H9 (cell line): ENCODE measurements around the gene FBXO42. TPM values are rescaled to one million over a fixed set of nuclear protein-coding genes. Genes with fewer than 3 reads are reported as not detected.
A peak's percentile ranks its signal among the peaks of the same experiment; 100 is the strongest.
"Not testable (repeated sequence)": the region's sequence is repeated elsewhere in the genome, so short reads cannot be mapped to it uniquely, and the experiment has no call there.

Source experiments
- DNase-seq: peaks from one replicate; pipeline ENCODE4 v3.0.0-alpha.2; 2017
- H2AFZ ChIP-seq: one replicate; pipeline ENCODE4 v1.6.1; 2013; ENCODE audit warnings: mild to moderate bottlenecking, low read length, control low read depth, moderate library complexity
- H2AK5ac ChIP-seq: 2 replicates; pipeline ENCODE4 v1.6.1; 2013; ENCODE audit warnings: low read length, control low read depth, mixed read lengths; ENCODE audit not compliant: insufficient read length
- H2BK120ac ChIP-seq: one replicate; pipeline ENCODE4 v1.6.1; 2013; ENCODE audit warnings: low read depth, mild to moderate bottlenecking, low read length, control low read depth, inconsistent platforms; ENCODE audit not compliant: poor library complexity, severe bottlenecking
- H2BK12ac ChIP-seq: 2 replicates; pipeline ENCODE4 v1.6.1; 2013; ENCODE audit warnings: low read length, control low read depth, mixed read lengths, low read depth; ENCODE audit not compliant: insufficient read length
- H2BK15ac ChIP-seq: 2 replicates; pipeline ENCODE4 v1.6.1; 2013; ENCODE audit warnings: low read depth, low read length, control low read depth
- H2BK20ac ChIP-seq: one replicate; pipeline ENCODE4 v1.6.1; 2013; ENCODE audit warnings: low read depth, mild to moderate bottlenecking, low read length, control low read depth, inconsistent platforms; ENCODE audit not compliant: poor library complexity, severe bottlenecking
- H2BK5ac ChIP-seq: 2 replicates; pipeline ENCODE4 v1.6.1; 2013; ENCODE audit warnings: low read length, control low read depth, mixed read lengths; ENCODE audit not compliant: insufficient read length
- H3K14ac ChIP-seq: 2 replicates; pipeline ENCODE4 v1.6.1; 2013; ENCODE audit warnings: low read length, control low read depth; ENCODE audit not compliant: insufficient read depth
- H3K18ac ChIP-seq: 2 replicates; pipeline ENCODE4 v1.6.1; 2013; ENCODE audit warnings: low read depth, mild to moderate bottlenecking, mixed read lengths, low read length, control low read depth; ENCODE audit not compliant: insufficient read length
- H3K23ac ChIP-seq: 2 replicates; pipeline ENCODE4 v1.6.1; 2013; ENCODE audit warnings: low read length, control low read depth, mixed read lengths, low read depth; ENCODE audit not compliant: insufficient read length
- H3K23me2 ChIP-seq: 2 replicates; pipeline ENCODE4 v1.6.1; 2013; ENCODE audit warnings: low read depth, mild to moderate bottlenecking, mixed read lengths, low read length, control low read depth; ENCODE audit not compliant: insufficient read length, poor library complexity, severe bottlenecking
- H3K27ac ChIP-seq: 2 replicates; pipeline ENCODE4 v1.5.1; 2013; ENCODE audit warnings: low read length, control low read depth, mixed read lengths, low read depth; ENCODE audit not compliant: insufficient read length
- H3K27me3 ChIP-seq: 2 replicates; pipeline ENCODE4 v1.6.1; 2013; ENCODE audit warnings: low read length, control low read depth, inconsistent platforms; ENCODE audit not compliant: insufficient read depth
- H3K4ac ChIP-seq: 2 replicates; pipeline ENCODE4 v1.6.1; 2013; ENCODE audit warnings: low read depth, mild to moderate bottlenecking, control low read depth, inconsistent platforms, low read length, moderate library complexity
- H3K4me1 ChIP-seq: 2 replicates; pipeline ENCODE4 v1.6.1; 2013; ENCODE audit warnings: low read length, control low read depth, inconsistent platforms; ENCODE audit not compliant: insufficient read depth
- H3K4me2 ChIP-seq: 2 replicates; pipeline ENCODE4 v1.6.1; 2013; ENCODE audit warnings: low read length, control low read depth, mixed read lengths; ENCODE audit not compliant: insufficient read length, insufficient read depth
- H3K56ac ChIP-seq: 2 replicates; pipeline ENCODE4 v1.6.1; 2013; ENCODE audit warnings: low read depth, mild to moderate bottlenecking, mixed read lengths, low read length, control low read depth; ENCODE audit not compliant: insufficient read length
- H3K79me1 ChIP-seq: 2 replicates; pipeline ENCODE4 v1.6.1; 2013; ENCODE audit warnings: low read depth, mild to moderate bottlenecking, moderate library complexity, low read length, control low read depth, inconsistent platforms; ENCODE audit not compliant: insufficient read depth, poor library complexity, severe bottlenecking
- H3K79me2 ChIP-seq: 2 replicates; pipeline ENCODE4 v1.6.1; 2013; ENCODE audit warnings: low read length, control low read depth, inconsistent platforms; ENCODE audit not compliant: insufficient read depth
- H3K9ac ChIP-seq: 2 replicates; pipeline ENCODE4 v1.6.1; 2013; ENCODE audit warnings: low read length, control low read depth, mixed read lengths; ENCODE audit not compliant: insufficient read length; ENCODE audit errors: extremely low read depth
- H3K9me3 ChIP-seq: one replicate; pipeline ENCODE4 v1.6.1; 2013; ENCODE audit warnings: low read depth, low read length, inconsistent platforms; ENCODE audit not compliant: control insufficient read depth
- H3T11ph ChIP-seq: one replicate; pipeline ENCODE4 v1.6.1; 2013; ENCODE audit warnings: mild to moderate bottlenecking, low read length, control low read depth, inconsistent platforms
- H4K20me1 ChIP-seq: one replicate; pipeline ENCODE4 v1.6.1; 2013; ENCODE audit not compliant: control insufficient read depth, insufficient read length, insufficient read depth
- H4K5ac ChIP-seq: 2 replicates; pipeline ENCODE4 v1.6.1; 2013; ENCODE audit warnings: low read depth, mild to moderate bottlenecking, mixed read lengths, low read length, control low read depth; ENCODE audit not compliant: insufficient read length
- H4K8ac ChIP-seq: replicated peaks from 2 replicates; pipeline ENCODE4 v1.6.1; 2013; ENCODE audit warnings: low read length, control low read depth, mixed read lengths, low read depth; ENCODE audit not compliant: insufficient read length
- H4K91ac ChIP-seq: 2 replicates; pipeline ENCODE4 v1.6.1; 2013; ENCODE audit warnings: low read depth, mild to moderate bottlenecking, moderate library complexity, mixed read lengths, low read length, control low read depth; ENCODE audit not compliant: insufficient read length
- H3K27ac Mint-ChIP-seq, 3 experiments: 2 replicates in 2 of 3; 3 replicates in 1 of 3; pipeline ENCODE4 v1.8.0; 2020 to 2021; ENCODE audit warnings: mixed read lengths in 3 of 3, mild to moderate bottlenecking in 1 of 3, moderate library complexity in 1 of 3
- H3K27me3 Mint-ChIP-seq: 2 replicates; pipeline ENCODE4 v1.8.0; 2021; ENCODE audit warnings: low read depth, mild to moderate bottlenecking, moderate library complexity, mixed read lengths
- H3K36me3 Mint-ChIP-seq, 3 experiments: 2 replicates in 2 of 3; 3 replicates in 1 of 3; pipeline ENCODE4 v1.8.0; 2020 to 2021; ENCODE audit warnings: low read depth in 3 of 3, mixed read lengths in 3 of 3; ENCODE audit not compliant: insufficient read depth in 1 of 3
- H3K4me1 Mint-ChIP-seq, 2 experiments: 2 replicates each; pipeline ENCODE4 v1.8.0; 2020; ENCODE audit warnings: mixed read lengths in 2 of 2
- H3K4me3 Mint-ChIP-seq, 2 experiments: 2 replicates in 1 of 2; 3 replicates in 1 of 2; pipeline ENCODE4 v1.8.0; 2020 to 2021; ENCODE audit warnings: mild to moderate bottlenecking in 2 of 2, mixed read lengths in 2 of 2, moderate library complexity in 1 of 2
- H3K9me3 Mint-ChIP-seq, 2 experiments: 2 replicates in 1 of 2; 3 replicates in 1 of 2; pipeline ENCODE4 v1.8.0; 2020; ENCODE audit warnings: mild to moderate bottlenecking in 2 of 2, mixed read lengths in 2 of 2, moderate library complexity in 1 of 2
- WGBS: extraction: QIAGEN DNeasy Blood & Tissue Kit; methylation state at CpG from one replicate; pipeline ENCODE4 v1.1.7; 2013; ENCODE audit warnings: missing lambda C conversion rate, low lambda C conversion rate, mixed read lengths; ENCODE audit not compliant: insufficient read length; ENCODE audit errors: extremely low coverage; 5-methylcytosine and 5-hydroxymethylcytosine counted together
- total RNA-seq: library from RNA; stranded (reverse); gene quantifications from 2 replicates; pipeline ENCODE4 v1.2.1, GENCODE V29; 2021
- TF ChIP-seq, protein P1 (sequence below): fragments of 200-600 bp; sonication (generic); conservative IDR thresholded peaks from 3 replicates; pipeline ENCODE4 v1.8.0; 2021; ENCODE audit warnings: antibody characterized with exemption, mild to moderate bottlenecking

The FBXO42 gene
- total RNA-seq, 1 experiment from 2014 or later: 17.4 TPM

DNA sequence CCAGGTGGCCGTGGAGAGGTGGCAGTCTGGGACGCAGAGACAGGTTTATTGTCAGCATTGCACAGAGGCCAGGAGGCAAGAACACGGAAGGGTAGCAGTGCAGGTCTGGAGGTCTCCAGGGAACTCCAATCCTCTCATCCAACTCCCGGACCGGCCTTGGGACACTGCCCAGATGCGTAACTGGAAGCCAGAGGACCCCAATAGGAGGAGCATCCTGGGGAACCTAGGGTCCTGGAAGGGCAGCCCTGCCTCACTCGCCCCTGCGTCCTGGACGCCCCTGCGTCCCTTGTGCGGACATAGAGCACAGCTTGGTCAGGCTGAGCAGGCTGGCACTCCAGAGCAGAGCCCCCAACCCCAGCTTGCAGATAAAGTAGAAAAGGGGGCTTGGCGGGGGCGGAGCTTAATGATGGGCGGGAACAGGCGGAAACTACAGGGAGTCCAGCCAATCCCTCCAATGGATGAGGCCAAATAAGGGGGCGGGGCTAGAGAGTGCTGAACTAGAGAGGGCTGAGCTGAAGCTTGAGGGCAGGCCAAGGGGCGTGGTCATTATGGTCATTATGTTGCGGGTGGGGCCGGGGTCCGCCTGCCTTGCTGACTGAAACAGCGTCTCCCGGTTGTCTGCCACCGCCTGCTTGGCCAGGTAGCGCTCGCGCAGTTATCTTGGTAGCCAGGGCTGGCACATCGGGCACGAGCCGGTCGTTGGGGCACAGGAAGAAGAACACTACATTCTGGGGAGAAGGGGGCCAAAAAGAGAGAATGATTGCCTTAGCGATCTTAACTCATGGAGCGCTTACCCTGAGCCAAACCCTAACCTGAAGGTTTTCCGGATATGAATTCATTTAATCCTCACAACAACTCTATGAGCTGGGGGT is 136.2 kb downstream of the FBXO42 start:
- H3K14ac ChIP-seq: no peak overlapping the region
- H2AFZ ChIP-seq: no peak overlapping the region
- no peak overlapping the region for H2BK20ac ChIP-seq
- H3T11ph ChIP-seq: no peak overlapping the region
- H3K9ac ChIP-seq: no peak overlapping the region
- no peak overlapping the region for H2BK5ac ChIP-seq
- H3K23ac ChIP-seq: no peak overlapping the region
- no peak overlapping the region for H3K4ac ChIP-seq
- no peak overlapping the region for H4K5ac ChIP-seq
- peaks cover 2% of the 10 kb centered on the region for H3K79me1 ChIP-seq
- Mint-ChIP-seq H3K4me3 (peak overlapping the region; percentile 72 to 88), H3K9me3 (no peaks in the 10 kb centered on the region), H3K27me3 (peaks cover 36% of the 10 kb centered on the region), H3K27ac (no peak overlapping the region), H3K36me3 (no peaks in the 10 kb centered on the region), H3K4me1 (peaks cover 31 to 36% of the 10 kb centered on the region in 2 experiments)
- H4K20me1 ChIP-seq: no peaks in the 10 kb centered on the region
- H3K4me2 ChIP-seq: peak overlapping the region; percentile 92
- no peak overlapping the region for H2BK15ac ChIP-seq
- no peak overlapping the region for H4K91ac ChIP-seq
- no peak overlapping the region for H2AK5ac ChIP-seq
- H3K18ac ChIP-seq: no peak overlapping the region
- no peaks in the 10 kb centered on the region; the same call in 1 of the 2 replicates for H3K27me3 ChIP-seq
- WGBS: no CpG with 5 or more reads among the region's 33 CpGs
- H3K4me1 ChIP-seq: peaks cover 12% of the 10 kb centered on the region; the same call in 1 of the 2 replicates
- no peak overlapping the region for H3K56ac ChIP-seq
- H2BK12ac ChIP-seq: no peak overlapping the region
- TF ChIP-seq, protein P1, sequence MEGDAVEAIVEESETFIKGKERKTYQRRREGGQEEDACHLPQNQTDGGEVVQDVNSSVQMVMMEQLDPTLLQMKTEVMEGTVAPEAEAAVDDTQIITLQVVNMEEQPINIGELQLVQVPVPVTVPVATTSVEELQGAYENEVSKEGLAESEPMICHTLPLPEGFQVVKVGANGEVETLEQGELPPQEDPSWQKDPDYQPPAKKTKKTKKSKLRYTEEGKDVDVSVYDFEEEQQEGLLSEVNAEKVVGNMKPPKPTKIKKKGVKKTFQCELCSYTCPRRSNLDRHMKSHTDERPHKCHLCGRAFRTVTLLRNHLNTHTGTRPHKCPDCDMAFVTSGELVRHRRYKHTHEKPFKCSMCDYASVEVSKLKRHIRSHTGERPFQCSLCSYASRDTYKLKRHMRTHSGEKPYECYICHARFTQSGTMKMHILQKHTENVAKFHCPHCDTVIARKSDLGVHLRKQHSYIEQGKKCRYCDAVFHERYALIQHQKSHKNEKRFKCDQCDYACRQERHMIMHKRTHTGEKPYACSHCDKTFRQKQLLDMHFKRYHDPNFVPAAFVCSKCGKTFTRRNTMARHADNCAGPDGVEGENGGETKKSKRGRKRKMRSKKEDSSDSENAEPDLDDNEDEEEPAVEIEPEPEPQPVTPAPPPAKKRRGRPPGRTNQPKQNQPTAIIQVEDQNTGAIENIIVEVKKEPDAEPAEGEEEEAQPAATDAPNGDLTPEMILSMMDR: no peak
- H3K27ac ChIP-seq: no peak overlapping the region
- H4K8ac ChIP-seq: no peak overlapping the region
- no peaks in the 10 kb centered on the region; the same call in 1 of the 2 replicates for H3K79me2 ChIP-seq
- peaks cover 24% of the 10 kb centered on the region for H3K23me2 ChIP-seq
- no peaks in the 10 kb centered on the region for H3K9me3 ChIP-seq
- peak; percentile 99 for DNase-seq
- no peak overlapping the region for H2BK120ac ChIP-seq

GRCh38 chr1:16215240-16215639 is 137.0 kb downstream of the FBXO42 start:
- not testable (repeated sequence) for H3K79me2 ChIP-seq, H2BK15ac ChIP-seq, H2AFZ ChIP-seq, H2BK5ac ChIP-seq, DNase-seq, H2AK5ac ChIP-seq, H3K23ac ChIP-seq, H3K27me3 ChIP-seq, H3K14ac ChIP-seq, H3K4me2 ChIP-seq, H3K9me3 ChIP-seq, H3T11ph ChIP-seq, H4K20me1 ChIP-seq, H3K36me3 Mint-ChIP-seq, H4K91ac ChIP-seq, H3K79me1 ChIP-seq, H3K27ac ChIP-seq, H3K27ac Mint-ChIP-seq, H3K9me3 Mint-ChIP-seq, H3K4me3 Mint-ChIP-seq, H3K9ac ChIP-seq, H3K4ac ChIP-seq, H3K56ac ChIP-seq, H2BK120ac ChIP-seq, H4K5ac ChIP-seq, H3K18ac ChIP-seq, H4K8ac ChIP-seq, H2BK20ac ChIP-seq, H2BK12ac ChIP-seq
- Mint-ChIP-seq H3K27me3 (peaks cover 31% of the 10 kb centered on the region), H3K4me1 (peaks cover 40 to 45% of the 10 kb centered on the region in 2 experiments)
- peaks cover 24% of the 10 kb centered on the region for H3K23me2 ChIP-seq
- WGBS: no CpG with 5 or more reads among the region's 14 CpGs
- H3K4me1 ChIP-seq: peaks cover 12% of the 10 kb centered on the region; the same call in 1 of the 2 replicates
